HepG2 (cell line): ENCODE data around the gene FIZ1. TPM values are rescaled to one million over a fixed set of nuclear protein-coding genes. Genes with fewer than 3 reads are reported as not detected.

Experiments used
- AHR ChIP-seq: IDR thresholded peaks from 2 replicates; pipeline ENCODE4 v1.6.1; 2018; ENCODE audit warnings: missing genetic modification reagents, missing compliant biosample characterization
- BCL6 ChIP-seq: IDR thresholded peaks from 2 replicates; pipeline ENCODE4 v1.6.1; 2016; ENCODE audit warnings: missing genetic modification reagents, missing compliant biosample characterization
- HIVEP1 ChIP-seq: sonication (generic); formaldehyde crosslinking; IDR thresholded peaks from 2 replicates; pipeline ENCODE4 v1.4.0; 2020; ENCODE audit warnings: mild to moderate bottlenecking, missing genetic modification reagents
- JUND ChIP-seq: sonication (generic); formaldehyde crosslinking; IDR thresholded peaks from 2 replicates; pipeline ENCODE4 v1.8.0; 2022; ENCODE audit warnings: mild to moderate bottlenecking, missing genetic modification reagents
- KAT2B ChIP-seq: fragments of 150-350 bp; IDR thresholded peaks from 2 replicates; pipeline ENCODE4 v1.6.1; 2014; ENCODE audit warnings: low read depth, low read length, borderline replicate concordance
- MAFF ChIP-seq: IDR thresholded peaks from 2 replicates; pipeline ENCODE4 v1.6.1; 2011; ENCODE audit warnings: low read depth, low read length, improper control_type of control experiment
- NFIC ChIP-seq: IDR thresholded peaks from 2 replicates; pipeline ENCODE4 v1.6.1; 2012; ENCODE audit warnings: mild to moderate bottlenecking, low read length, inconsistent platforms
- RAD21 ChIP-seq: fragments of 450-650 bp; formaldehyde crosslinking; IDR thresholded peaks from 2 replicates; pipeline ENCODE4 v1.5.0; 2020; ENCODE audit warnings: mild to moderate bottlenecking
- RBFOX2 ChIP-seq: fragments of 200-400 bp; formaldehyde crosslinking; IDR thresholded peaks from 2 replicates; pipeline ENCODE4 v1.6.1; 2017; ENCODE audit warnings: low read depth, mild to moderate bottlenecking, low read length
- RXRB ChIP-seq: IDR thresholded peaks from 2 replicates; pipeline ENCODE4 v1.6.1; 2016; ENCODE audit warnings: borderline replicate concordance, missing genetic modification reagents, missing compliant biosample characterization
- SETDB1 ChIP-seq: sonication (generic); formaldehyde crosslinking; IDR thresholded peaks from 2 replicates; pipeline ENCODE4 v1.5.1; 2020; ENCODE audit warnings: missing genetic modification reagents, mild to moderate bottlenecking, borderline replicate concordance
- TCF7 ChIP-seq: sonication (generic); IDR thresholded peaks from 2 replicates; pipeline ENCODE4 v1.6.1; 2016; ENCODE audit warnings: antibody characterized with exemption, low read depth
- ZFAT ChIP-seq: sonication (generic); formaldehyde crosslinking; conservative IDR thresholded peaks from 2 replicates; pipeline ENCODE4 v1.8.1; 2023; ENCODE audit warnings: missing genetic modification reagents, inconsistent platforms
- ZFYVE20 ChIP-seq: sonication (generic); formaldehyde crosslinking; IDR thresholded peaks from 2 replicates; pipeline ENCODE4 v1.8.0; 2023; ENCODE audit warnings: low read depth, mild to moderate bottlenecking, moderate library complexity, missing genetic modification reagents, borderline replicate concordance
- ZNF343 ChIP-seq: sonication (generic); formaldehyde crosslinking; IDR thresholded peaks from 2 replicates; pipeline ENCODE4 v1.4.0; 2020; ENCODE audit warnings: mild to moderate bottlenecking, missing genetic modification reagents
- ZNF446 ChIP-seq: sonication (generic); formaldehyde crosslinking; IDR thresholded peaks from 2 replicates; pipeline ENCODE4 v1.5.0; 2020; ENCODE audit warnings: mild to moderate bottlenecking, missing genetic modification reagents
- ZNF563 ChIP-seq: sonication (generic); formaldehyde crosslinking; IDR thresholded peaks from 2 replicates; pipeline ENCODE4 v1.8.0; 2022; ENCODE audit warnings: mild to moderate bottlenecking, moderate library complexity, missing genetic modification reagents
- ZNF605 ChIP-seq: sonication (generic); formaldehyde crosslinking; IDR thresholded peaks from 2 replicates; pipeline ENCODE4 v1.8.0; 2022; ENCODE audit warnings: mild to moderate bottlenecking, missing genetic modification reagents
- ZNF746 ChIP-seq: sonication (generic); formaldehyde crosslinking; IDR thresholded peaks from 2 replicates; pipeline ENCODE4 v1.8.0; 2022; ENCODE audit warnings: mild to moderate bottlenecking, missing genetic modification reagents
- ZNF773 ChIP-seq: sonication (generic); formaldehyde crosslinking; IDR thresholded peaks from 2 replicates; pipeline ENCODE4 v1.4.0; 2020; ENCODE audit warnings: missing genetic modification reagents, borderline replicate concordance
- polyA plus RNA-seq, 8 experiments: library from polyadenylated mRNA; depleted of rRNA in 3 of 8; stranded (reverse) in 7 of 8; unstranded in 1 of 8; fragments of >200 nt; fragmentation: Illumina TruSeq in 4 of 8; extraction: Trizol in 4 of 8; gene quantifications; 2 replicates each; pipeline versions ENCODE4 v1.2.1 to v1.2.3, GENCODE V29; 2011 to 2016; ENCODE audit warnings: low read depth in 4 of 8, missing spikeins in 1 of 8, mixed read lengths in 1 of 8; ENCODE audit not compliant: insufficient read depth in 1 of 8
- total RNA-seq, 5 experiments: library from RNA; depleted of rRNA; stranded (reverse); fragments of >200 nt; fragmentation: Illumina TruSeq; extraction: Trizol; gene quantifications; 2 replicates each; pipeline ENCODE4 v1.2.3, GENCODE V29; 2016; ENCODE audit warnings: low read depth in 1 of 5
- TF ChIP-seq, protein P1 (sequence below): sonication (generic); formaldehyde crosslinking; IDR thresholded peaks from 2 replicates; pipeline ENCODE4 v1.4.0; 2020; ENCODE audit warnings: mild to moderate bottlenecking, missing genetic modification reagents
- TF ChIP-seq, protein P2 (sequence below): IDR thresholded peaks from 2 replicates; pipeline ENCODE4 v1.6.1; 2016
- TF ChIP-seq, protein P3 (sequence below), 2 experiments: fragments of 450-650 bp in 1 of 2; sonication (generic) in 1 of 2; formaldehyde crosslinking; IDR thresholded peaks; 2 replicates each; pipeline versions ENCODE4 v1.5.0 to v1.8.0; 2020 to 2022; ENCODE audit warnings: mild to moderate bottlenecking in 1 of 2, missing genetic modification reagents in 1 of 2
- TF ChIP-seq, protein P4 (sequence below): sonication (generic); formaldehyde crosslinking; IDR thresholded peaks from 2 replicates; pipeline ENCODE4 v1.5.0; 2020; ENCODE audit warnings: missing genetic modification reagents, mild to moderate bottlenecking, borderline replicate concordance
- TF ChIP-seq, protein P5 (sequence below): sonication (generic); formaldehyde crosslinking; conservative IDR thresholded peaks from 2 replicates; pipeline ENCODE4 v1.4.0; 2020; ENCODE audit warnings: missing genetic modification reagents

The FIZ1 gene
- total and polyA plus RNA-seq, 2 of the 13 experiments (the other 11 are each of a cell fraction or from before 2014, with no cell fraction given): 3.6 to 5.9 TPM

DNA sequence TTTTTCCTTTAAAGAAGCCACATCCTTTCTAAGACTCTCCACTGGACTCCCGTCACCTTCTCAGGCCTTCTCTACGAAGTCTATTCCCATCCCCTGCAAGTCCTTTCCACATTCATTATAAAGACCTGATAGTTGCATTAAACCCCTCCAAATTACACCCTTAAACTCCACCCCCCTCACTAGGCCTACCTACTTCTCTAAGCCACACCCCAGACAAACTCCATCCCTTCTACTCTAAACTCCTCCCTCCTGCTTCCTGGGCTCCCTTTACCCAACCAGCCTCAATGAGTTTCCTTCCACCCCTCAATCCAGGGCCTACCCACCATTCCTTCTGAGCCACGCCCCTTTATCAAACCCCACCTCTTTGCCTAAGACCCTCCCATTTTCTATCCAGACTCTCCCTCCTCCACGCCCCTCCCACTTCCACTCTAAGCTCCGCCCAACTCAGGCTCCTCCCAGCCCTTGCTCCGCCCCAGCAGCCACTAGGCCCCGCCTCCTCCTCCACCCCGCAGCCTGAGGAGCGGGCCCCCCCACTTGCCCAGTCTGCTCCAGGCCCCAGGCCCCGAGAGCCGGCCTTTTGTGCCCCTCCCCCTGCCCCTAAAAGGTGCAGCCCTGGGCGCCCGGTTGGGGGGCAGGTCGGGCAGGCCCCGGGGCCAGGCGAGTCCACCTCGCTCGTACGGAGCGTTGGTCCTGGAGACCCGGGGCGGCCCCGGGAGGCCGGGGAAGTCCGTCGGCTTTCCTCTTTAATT, 424 bp downstream of the FIZ1 start (continued):
- TF ChIP-seq, protein P1, sequence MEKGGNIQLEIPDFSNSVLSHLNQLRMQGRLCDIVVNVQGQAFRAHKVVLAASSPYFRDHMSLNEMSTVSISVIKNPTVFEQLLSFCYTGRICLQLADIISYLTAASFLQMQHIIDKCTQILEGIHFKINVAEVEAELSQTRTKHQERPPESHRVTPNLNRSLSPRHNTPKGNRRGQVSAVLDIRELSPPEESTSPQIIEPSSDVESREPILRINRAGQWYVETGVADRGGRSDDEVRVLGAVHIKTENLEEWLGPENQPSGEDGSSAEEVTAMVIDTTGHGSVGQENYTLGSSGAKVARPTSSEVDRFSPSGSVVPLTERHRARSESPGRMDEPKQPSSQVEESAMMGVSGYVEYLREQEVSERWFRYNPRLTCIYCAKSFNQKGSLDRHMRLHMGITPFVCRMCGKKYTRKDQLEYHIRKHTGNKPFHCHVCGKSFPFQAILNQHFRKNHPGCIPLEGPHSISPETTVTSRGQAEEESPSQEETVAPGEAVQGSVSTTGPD (CRISPR knock-in tag): no peak
- TF ChIP-seq ZNF563 (CRISPR knock-in tag) (peak; percentile 78; the same call in 1 of the 2 replicates), HIVEP1 (CRISPR knock-in tag) (peak; percentile 42; the same call in 1 of the 2 replicates), BCL6 (peak; percentile 46), TCF7 (no peak), AHR (peak; percentile 68; the same call in 1 of the 2 replicates), MAFF (no peak), SETDB1 (CRISPR knock-in tag) (no peak), ZNF446 (CRISPR knock-in tag) (no peak), JUND (CRISPR knock-in tag) (no peak), RAD21 (CRISPR knock-in tag) (peak; percentile 60), KAT2B (no peak), ZNF343 (CRISPR knock-in tag) (no peak), RBFOX2 (peak; percentile 91), ZNF773 (CRISPR knock-in tag) (no peak), NFIC (no peak), RXRB (CRISPR knock-in tag) (no peak), ZNF746 (no peak), ZFAT (no peak), ZFYVE20 (CRISPR knock-in tag) (no peak), ZNF605 (CRISPR knock-in tag) (0 out of 2 replicates have a peak, but pooled peaks have one; percentile 9)
- TF ChIP-seq, protein P2, sequence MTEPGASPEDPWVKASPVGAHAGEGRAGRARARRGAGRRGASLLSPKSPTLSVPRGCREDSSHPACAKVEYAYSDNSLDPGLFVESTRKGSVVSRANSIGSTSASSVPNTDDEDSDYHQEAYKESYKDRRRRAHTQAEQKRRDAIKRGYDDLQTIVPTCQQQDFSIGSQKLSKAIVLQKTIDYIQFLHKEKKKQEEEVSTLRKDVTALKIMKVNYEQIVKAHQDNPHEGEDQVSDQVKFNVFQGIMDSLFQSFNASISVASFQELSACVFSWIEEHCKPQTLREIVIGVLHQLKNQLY: 0 out of 2 replicates have a peak, but pooled peaks have one; percentile 12
- TF ChIP-seq, protein P3, sequence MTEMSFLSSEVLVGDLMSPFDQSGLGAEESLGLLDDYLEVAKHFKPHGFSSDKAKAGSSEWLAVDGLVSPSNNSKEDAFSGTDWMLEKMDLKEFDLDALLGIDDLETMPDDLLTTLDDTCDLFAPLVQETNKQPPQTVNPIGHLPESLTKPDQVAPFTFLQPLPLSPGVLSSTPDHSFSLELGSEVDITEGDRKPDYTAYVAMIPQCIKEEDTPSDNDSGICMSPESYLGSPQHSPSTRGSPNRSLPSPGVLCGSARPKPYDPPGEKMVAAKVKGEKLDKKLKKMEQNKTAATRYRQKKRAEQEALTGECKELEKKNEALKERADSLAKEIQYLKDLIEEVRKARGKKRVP (CRISPR knock-in tag; IDR thresholded peaks at IDR 0.05): no peak
- TF ChIP-seq, protein P4, sequence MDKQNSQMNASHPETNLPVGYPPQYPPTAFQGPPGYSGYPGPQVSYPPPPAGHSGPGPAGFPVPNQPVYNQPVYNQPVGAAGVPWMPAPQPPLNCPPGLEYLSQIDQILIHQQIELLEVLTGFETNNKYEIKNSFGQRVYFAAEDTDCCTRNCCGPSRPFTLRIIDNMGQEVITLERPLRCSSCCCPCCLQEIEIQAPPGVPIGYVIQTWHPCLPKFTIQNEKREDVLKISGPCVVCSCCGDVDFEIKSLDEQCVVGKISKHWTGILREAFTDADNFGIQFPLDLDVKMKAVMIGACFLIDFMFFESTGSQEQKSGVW (CRISPR knock-in tag): no peak
- TF ChIP-seq, protein P5, sequence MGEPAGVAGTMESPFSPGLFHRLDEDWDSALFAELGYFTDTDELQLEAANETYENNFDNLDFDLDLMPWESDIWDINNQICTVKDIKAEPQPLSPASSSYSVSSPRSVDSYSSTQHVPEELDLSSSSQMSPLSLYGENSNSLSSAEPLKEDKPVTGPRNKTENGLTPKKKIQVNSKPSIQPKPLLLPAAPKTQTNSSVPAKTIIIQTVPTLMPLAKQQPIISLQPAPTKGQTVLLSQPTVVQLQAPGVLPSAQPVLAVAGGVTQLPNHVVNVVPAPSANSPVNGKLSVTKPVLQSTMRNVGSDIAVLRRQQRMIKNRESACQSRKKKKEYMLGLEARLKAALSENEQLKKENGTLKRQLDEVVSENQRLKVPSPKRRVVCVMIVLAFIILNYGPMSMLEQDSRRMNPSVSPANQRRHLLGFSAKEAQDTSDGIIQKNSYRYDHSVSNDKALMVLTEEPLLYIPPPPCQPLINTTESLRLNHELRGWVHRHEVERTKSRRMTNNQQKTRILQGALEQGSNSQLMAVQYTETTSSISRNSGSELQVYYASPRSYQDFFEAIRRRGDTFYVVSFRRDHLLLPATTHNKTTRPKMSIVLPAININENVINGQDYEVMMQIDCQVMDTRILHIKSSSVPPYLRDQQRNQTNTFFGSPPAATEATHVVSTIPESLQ: no peak
